Skin of body (tissue), 2 donors: ENCODE data around the gene ZNF678. TPM values are rescaled to one million over a fixed set of nuclear protein-coding genes. Genes with fewer than 3 reads are reported as not detected.
"Not testable (repeated sequence)": the region's sequence is repeated elsewhere in the genome, so short reads cannot be mapped to it uniquely, and the experiment has no call there.

Source experiments
- DNase-seq: peaks from one replicate; lab custom pipeline; 2025; lab: John Stamatoyannopoulos, UW
- total RNA-seq: library from RNA; depleted of rRNA; stranded (reverse); fragments of >200 nt; gene quantifications from one replicate; pipeline ENCODE4 v1.2.3, GENCODE V29; 2014

Gene ZNF678
- total RNA-seq, 1 donor from 2014 or later = 27.2 TPM

DNA sequence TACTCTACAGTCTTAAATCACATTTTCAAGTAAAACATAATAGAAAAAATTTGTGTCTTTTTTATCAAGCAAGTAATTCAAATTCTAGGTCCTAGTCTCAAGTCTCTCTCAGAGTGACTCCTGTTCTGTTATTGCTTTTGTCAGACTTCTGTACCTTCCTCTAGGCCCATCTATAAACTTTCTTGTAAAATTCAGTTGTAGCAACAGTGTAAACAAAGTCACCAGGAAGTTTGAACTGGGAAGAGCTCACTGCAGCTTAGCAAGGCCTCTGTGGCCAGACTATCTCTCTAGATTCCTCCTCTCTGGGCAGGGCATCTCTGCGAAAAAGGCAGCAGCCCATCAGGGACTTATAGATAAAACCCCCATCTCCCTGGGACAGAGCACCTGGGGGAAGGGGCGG, 13.5 kb upstream of the ZNF678 start:
- DNase-seq = no peak

DNA sequence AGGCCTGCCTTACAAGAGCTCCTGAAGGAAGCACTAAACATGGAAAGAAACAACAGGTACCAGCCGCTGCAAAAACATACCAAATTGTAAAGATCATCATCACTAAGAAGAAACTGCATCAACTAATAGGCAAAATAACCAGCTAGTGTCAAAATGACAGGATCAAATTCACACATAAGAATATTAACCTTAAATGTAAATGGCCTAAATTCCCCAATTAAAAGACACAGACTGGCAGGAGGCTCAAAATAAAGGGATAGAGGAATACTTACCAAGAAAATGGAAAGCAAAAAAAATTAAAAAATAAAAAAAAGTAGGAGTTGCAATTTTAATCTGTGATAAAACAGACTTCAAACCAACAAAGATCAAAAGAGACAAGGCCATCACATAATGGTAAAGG, 11.5 kb upstream of the ZNF678 start:
- DNase-seq = not testable (repeated sequence)

DNA sequence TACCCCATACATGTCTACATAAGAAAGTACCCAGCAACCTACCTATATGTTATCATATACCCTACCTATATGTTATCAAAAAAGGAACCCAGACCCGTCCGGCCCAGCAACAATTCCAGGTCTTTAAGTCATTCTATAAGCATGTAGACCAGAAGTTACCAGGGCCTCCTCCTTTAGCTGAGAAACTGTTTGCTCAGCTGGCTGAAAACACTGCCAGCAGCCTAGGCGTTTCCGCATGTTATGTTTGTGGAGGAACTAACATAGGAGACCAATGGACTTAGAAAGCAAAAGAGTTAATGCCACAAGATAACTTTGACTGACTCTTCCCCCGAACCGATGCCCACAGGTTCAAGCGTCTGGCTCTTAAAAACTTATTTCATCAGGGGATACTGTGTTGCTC, 7.1 kb upstream of the ZNF678 start:
- DNase-seq = no peak

DNA sequence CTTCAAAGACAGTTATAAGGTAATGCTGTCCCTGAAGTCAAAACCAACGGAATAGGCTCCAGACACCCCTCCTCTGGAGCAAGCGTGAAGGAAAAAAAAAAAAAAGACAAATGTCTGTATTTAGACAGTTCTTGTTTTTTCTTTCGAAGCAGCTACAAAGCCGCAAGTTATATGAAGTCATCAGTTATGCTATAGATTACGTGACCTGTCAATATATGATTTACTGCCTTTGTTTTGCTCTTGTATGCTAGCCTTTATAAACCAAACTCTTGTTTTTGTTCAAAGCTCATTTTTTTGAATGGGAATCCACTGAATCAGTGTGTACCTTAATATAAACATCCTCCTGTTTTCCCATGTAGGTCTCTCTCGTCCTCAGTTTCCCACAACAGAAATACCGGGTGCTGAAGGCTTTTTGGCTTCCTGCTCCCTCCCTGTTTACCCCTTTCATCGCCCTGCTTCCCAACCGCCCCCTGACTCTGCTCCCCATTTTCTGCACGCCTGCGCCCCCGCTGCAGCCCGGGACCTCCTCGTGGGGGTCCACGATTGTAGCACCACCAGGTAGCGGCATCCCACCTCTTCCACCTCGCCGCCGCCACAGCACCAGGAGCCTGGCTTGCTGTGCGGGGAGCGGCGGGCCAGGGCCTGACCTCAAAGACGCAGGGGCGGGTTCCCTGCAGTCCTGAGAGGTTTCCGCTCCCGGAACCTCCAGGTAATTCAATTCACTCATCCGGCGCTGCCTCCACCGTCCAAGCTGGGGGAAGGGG, 5.2 kb upstream of the ZNF678 start:
- DNase-seq = no peak

DNA sequence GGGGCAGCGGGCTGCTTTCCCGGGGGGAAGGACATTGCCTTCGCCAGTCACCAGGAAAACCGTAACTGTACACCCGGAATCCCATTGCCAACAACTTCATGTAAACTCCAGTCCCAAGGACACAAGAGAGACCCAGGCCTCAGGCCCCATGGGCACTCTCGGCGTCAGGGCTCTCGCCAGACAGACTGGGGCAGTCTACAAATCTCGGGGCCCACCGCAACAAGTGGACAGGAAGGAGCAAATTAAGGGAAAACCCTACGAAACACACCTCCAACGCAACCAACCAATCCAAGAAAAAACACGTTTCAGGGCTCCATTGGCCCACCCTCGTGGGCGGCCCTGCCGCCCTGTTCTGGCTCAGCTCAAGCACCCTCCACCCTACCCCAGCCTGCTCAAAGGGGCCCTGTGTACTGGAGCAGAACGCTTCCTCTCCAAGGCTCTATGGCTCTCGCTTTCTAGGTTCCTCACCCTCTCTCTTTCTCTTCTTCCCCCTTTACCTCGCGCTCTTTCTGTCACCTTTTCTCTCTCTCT, 4.6 kb upstream of the ZNF678 start:
- peak; percentile 30 for DNase-seq

DNA sequence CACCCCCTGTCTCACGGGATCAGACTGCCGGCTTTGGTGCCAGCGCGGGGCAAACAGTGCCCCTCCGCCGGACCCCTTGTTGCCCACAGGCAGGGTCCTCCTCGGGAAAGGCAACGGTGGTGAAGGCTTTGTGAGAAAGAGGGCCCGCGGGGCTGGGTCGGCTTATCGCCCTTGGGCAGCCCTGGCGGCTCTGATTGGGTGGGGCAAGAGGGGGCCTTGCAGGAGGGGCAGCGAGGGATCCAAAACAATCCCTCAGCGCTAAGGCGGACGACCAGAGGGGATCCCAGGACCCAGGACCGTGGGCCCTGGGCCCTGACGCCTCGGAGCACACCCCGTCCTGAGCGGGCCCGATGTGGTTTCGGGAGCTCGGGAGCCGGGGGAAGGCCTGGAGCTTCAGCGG, 3.9 kb upstream of the ZNF678 start:
- no peak for DNase-seq

DNA sequence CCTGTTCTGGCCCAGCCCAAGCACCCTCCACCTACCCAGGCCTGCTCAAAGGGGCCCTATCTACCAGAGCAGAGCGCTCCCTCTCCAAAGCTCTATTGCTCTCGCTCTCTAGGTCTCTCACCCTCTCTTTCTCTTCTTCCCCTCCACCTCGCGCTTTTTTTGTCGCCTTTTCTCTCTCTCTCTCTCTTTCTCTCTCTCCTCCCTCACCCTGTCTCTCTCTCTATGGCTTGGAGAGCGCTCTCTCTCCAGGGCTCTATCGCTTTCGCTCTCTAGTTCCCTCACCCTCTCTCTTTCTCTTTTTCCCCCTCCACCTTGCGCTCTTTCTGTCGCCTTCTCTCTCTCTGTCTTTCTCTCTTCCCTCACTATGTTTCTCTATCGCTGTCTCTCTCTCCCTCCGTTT, 3.4 kb upstream of the ZNF678 start:
- no peak for DNase-seq

DNA sequence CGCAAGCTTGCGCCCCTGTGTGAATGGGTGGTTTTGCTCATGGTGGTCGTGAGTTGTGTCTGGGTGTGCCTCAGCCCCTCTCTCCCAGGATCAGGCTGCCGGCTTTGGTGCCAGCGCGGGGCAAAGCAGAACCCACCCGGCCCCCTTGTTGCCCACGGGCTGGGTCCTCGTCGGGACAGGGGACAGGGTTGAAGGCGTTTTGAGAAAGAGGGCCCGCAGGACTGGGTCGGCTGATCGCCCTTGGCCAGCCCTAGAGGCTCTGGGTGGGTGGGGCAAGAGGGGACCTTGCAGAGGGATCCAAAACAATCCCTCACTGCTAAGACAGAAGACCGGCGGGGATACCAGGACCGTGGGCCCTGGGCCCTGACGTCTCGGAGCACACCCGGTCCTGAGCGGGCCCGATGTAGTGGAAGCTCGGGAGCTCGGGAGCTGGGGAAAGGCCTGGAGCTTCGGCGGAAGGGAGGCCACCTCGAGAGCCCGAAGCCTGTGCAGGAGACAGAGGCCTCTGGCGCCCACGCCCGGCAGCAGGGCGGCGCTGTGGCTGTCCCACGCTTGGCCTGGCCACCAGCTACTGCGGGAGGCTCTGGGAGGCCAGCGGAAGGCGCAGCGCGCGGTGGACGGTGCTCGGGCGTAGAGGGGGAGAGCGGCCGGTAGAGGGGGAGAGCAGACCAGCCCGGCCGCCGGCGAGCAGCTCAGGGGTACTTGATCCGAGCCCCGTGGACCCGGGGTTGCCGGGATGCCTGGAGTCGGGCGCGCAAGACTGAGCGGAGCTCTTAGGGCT, 2.8 kb upstream of the ZNF678 start:
- DNase-seq = no peak

DNA sequence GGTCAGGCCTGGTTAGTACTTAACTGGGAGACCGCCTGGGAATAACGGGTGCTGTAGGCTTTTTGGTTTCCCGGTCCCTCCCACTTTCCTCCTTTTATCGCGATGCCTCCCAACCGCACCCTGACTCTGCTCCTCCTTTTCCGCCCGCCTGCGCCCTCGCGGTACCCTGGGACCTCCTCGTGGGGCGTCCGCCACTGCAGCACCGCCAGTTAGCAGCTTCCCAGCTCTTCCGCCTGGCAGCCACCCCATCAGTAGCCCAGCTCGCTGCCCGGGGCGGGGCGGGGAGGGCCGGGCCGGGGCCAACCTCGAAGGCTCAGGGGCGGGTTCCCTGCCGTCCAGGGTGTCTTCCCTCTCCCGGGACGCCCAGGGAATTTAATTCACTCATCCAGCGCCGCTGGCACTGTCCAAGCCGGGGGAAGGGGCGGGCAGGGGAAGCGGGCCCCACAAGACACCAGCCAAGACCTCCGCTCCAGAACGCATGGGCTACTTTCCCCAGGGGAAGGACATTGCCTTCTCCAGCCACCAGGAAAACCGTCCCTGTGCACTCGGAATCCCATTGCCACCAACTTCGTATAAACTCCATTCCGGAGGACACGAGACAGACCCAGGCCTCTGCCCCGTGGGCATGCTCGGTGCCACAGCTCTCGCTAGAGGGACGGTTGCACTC, 2.0 kb upstream of the ZNF678 start:
- no peak for DNase-seq

DNA sequence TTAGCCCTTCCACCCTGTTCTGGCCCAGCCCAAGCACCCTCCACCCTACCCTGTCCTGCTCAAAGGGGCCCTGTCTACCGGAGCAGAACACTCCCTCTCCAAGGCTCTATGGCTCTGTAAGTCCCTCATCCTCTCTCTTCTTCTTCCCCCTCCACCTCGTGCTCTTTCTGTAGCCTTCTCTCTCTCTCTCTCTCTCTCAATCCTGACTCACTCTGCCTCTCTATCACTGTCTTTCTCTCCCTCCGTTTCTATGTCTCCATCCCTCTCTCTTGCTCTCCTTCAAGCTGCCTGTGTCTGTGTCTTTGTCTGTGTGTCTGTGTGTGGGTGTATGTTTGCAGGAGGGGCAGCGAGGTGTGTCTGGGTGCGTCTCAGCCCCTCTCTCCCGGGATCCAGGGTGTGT, 1.3 kb upstream of the ZNF678 start:
- no peak for DNase-seq

DNA sequence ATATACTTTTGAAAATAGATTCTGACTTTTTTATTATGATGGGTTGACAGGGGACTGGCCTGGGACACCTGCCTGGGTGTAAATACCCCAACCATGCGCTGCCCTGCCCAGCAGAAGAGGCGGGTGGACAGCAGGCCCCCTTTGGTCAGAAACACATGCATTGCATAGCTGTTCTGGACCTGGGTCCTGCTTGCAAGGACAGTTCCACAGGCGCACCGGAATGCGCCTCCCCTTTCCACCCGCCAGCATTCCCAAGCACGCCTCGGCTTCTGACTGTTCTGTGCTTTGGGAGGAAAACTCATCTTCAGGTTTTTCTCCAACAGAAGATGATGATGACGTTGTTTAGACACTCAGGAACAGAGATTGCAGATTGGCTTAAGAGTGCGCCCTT, 428 bp upstream of the ZNF678 start:
- no peak for DNase-seq

DNA sequence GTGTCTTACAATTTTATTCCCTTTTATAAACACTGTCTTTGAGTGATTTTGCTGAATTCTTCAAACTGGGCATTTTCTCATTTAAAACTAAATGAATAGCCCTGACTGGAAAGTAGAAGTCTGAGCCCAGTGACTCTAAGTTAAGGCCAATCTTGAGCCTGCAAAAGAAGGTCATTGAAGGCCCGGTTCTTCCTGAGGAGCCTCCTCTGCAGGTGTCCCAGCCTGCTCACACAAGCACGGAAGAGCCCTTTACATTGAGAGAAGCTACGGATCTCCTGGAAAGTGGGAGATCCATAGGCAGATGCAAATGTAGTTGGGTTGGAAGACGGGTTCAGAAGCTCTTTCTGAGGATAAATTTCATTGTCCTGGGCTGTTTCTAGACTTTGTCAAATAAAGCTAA, 3.9 kb downstream of the ZNF678 start:
- no peak for DNase-seq

DNA sequence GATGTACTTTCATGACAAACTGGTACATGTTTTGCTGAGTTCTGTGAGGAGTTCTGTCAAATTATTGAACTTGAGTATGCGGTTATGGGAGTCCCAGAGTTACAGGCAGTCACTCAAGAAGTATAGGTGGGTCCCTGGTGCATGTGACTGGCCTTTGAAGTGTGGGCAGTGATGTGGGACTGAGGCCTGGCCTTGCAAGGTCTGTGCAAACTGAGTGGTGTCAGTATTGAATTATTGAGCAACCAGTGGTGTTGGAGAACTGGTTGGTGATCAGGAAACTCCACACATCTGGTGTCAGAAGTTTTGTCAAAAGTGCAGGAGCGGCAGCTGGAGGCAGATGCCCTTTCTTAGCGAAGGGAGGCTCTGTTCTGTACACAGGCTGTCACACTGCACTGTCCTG, 5.2 kb downstream of the ZNF678 start:
- no peak for DNase-seq

DNA sequence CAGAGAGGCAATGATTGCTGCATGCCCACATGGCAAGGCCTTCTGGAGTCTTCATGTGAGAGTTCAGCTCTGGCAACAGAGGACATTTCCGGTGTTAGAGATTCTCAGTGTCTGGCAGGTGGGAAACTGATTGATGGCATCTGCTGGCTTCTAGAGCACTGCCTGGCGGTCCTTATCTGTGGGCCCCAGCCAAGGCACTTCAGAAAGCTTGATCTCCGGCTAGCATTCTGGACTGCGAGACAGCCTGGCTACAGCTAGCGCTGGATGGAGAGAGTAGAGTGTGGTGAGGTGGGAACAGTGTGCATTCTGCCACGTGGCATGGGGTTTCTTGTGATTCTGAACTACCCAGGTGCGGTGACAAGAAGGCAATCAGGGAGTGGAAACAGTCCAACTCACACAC, 9.4 kb downstream of the ZNF678 start:
- DNase-seq = no peak

DNA sequence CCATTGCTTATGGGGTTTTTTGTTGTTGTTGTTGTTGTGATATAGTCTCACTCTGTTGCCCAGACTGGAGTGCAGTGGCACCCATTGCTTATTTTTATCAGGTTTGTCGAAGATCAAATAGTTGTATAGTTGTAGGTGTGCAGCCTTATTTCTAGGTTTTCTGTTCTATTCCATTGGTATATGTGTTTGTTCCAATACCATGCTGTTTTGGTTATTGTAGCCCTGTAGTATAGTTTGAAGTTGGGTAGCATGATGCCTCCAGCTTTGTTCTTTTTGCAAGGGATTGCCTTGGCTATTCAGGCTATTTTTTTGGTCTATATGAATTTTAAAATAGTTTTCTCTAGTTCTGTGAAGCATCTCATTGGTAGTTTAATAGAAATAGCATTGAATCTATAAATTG, 11.6 kb downstream of the ZNF678 start:
- DNase-seq = no peak

DNA sequence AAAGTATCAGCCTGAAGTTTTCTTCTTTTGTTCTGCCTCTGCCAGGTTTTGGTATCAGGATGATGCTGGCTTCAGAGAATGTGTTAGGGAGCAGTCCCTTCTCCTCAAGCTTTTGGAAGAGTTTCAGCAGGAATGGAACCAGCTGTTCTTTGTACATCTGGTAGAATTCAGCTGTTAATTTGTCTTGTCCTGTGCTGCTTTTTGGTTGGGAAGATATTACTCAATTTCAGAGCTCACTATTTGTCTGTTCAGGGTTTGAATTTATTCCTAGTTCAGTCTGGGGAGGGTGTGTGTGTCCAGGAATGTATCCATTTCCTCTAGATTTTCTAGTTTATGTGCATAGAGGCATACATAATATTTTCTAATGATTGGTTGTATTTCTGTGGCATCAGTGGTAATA, 12.8 kb downstream of the ZNF678 start:
- no peak for DNase-seq

DNA sequence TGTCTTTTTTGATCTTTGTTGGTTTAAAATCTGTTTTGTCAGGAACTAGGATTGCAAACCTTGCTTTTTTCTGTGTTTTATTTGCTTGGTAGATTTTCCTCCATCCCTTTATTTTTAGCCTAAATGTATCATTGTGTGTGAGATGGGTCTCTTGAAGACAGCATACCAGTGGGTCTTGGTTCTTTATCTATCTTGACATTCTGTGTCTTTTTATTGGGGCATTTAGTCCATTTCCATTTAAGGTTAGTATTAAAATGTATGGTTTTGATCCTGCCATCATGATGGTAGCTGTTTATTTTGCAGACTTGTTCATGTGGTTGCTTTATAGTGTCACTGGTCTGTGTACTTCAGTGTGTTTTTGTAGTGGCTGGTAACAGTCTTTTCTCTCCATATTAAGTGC, 14.1 kb downstream of the ZNF678 start:
- no peak for DNase-seq

DNA sequence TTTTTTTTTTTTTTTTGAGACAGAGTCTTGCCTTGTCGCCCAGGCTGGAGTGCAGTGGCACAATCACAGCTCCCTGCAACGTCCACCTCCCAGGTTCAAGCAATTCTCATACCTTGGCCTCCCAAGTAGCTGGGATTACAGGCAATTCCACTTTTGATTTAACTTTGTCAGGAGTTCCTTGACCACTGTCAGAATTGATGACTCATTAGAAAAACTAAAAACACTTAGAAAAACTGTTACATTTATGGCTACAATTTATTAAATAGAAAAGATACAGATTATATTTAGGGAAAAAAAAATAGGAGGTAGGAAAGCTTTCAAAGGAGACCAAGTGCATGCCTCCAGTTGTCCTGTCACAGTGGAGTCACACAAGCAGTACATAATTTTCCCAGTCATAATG, 20.0 kb downstream of the ZNF678 start:
- DNase-seq = no peak

DNA sequence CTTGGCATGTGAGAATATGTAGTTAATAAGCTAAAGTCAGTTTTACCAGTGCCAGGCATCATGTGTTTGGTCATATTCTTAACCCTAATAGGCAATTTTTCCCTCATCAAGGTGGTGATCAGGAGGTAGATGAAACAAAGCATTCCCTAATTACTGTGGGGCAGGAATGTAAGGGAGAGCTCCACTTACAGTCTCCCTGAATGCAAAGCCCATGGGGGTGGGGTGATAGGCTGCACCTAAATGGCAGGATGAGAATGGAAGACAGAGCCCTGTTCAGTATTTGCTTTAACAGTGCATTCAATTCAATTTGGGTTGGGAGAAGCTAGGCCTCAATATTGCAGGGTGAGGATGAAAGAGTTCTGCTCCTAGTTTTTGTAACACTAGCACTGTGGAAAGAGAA, 23.4 kb downstream of the ZNF678 start:
- no peak for DNase-seq

DNA sequence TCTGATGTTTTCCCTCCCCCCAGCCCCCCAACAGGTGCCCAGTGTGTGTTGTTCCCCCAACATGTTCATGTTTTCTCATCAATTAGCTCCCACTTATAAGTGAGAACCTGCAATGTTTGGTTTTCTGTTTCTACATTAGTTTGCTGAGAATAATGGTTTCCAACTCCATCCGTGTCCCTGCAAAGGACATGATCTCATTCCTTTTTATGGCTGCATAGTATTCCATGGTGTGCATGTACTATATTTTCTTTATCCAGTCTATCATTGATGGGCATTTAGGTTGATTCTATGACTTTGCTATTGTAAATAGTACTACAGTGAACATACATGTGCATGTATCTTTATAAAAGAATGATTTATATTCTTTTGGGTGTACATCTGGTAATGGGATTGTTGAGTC, 24.6 kb downstream of the ZNF678 start:
- DNase-seq = no peak

DNA sequence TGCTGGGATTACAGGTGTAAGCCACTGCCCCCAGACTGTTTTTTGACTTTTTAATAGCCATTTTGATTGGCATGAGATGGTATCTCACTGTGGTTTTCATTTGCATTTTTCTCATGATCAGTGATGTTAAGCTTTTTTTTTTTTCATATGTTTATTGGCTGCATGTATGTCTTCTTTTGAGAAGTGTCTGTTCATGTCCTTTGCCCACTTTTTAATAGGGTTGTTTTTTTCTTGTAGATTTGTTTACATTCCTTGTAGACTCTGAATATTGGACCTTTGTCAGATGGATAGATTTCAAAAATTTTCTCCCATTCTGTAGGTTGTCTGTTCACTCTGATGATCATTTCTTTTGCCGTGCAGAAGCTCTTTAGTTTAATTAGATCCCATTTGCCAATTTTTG, 25.4 kb downstream of the ZNF678 start:
- not testable (repeated sequence) for DNase-seq

DNA sequence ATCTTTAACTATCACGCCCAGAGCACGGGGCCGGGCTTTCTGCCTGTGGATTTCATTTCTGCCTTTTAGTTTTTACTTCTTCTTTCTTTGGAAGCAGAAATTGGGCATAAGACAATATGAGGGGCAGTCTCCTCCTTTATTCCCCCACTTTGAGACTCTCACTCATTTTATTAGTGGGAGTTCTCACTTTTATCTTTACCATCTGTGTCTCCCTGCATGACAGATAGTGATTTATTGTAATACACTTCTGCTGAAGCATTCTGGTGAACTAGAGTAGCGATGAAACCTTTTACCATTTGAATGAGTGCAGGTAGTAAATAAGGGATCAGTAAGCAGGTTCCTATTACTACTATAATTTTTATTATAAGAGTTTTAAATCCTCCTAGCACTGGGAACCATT, 26.4 kb downstream of the ZNF678 start:
- not testable (repeated sequence) for DNase-seq
